ENCODE data around the gene NKIRAS1.
"Not testable (repeated sequence)": the region's sequence is repeated elsewhere in the genome, so short reads cannot be mapped to it uniquely, and the experiment has no call there.

Gene NKIRAS1

DNA sequence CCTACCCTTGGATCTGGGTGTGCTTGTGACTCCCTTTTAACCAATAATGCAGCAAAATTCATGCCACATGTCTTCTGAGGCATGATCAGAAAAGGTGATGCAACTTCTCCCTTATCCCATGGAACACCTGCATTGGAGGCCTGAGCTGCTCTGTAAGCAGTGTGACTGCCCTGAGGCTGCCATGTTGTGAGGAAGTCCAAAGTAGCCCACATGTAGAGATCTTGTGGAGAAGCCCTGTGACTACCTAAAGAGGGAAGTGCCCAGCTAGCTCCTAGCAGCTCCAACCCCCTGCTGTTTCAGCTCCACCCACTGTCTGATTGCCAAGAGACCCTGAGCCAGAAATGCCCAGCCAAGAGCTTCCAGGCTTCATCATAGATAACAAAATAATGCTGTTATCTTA is 21.9 kb upstream of the NKIRAS1 start:
- DNase-seq = no peak

DNA sequence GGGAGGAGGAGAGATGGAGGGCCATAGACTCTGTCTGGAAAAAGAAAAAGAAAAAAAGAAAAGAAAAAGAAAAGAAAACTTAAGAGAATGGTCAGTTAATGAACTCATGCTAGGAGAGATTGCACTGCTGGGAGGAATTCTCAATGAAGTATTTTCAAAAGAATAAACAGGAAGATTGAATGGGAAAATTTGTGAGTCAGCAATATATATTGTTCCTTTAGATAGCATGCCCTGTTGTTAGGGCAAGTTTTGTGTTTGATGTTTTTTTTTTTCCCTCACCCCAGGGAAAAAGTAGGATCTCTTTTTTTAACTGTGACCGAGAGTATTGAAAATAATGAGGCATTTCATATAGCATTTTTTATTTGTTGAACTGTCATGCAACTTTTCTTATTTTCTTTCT is 20.5 kb upstream of the NKIRAS1 start:
- no peak for DNase-seq

GRCh38 chr3:23934253-23934652 is 17.5 kb upstream of the NKIRAS1 start:
- DNase-seq = no peak

DNA sequence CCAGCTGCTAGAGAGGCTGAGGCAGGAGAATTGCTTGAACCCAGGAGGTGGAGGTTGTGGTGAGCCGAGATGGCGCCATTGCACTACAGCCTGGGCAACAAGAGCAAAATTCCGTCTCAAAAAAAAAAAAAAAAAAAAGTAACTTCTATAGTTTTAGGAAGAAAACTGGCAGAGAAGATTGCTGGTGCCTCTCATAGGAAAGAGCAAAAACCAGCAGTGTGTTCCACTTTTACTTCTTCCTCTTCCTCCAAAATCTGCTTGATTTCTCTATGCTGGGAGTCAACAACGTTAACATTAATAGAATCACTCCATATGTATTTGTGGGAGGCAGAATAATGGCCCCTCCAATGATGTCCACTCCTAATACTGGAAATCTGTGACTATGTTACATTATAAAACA is 15.8 kb upstream of the NKIRAS1 start:
- DNase-seq = no peak

GRCh38 chr3:23931597-23931996 is 14.8 kb upstream of the NKIRAS1 start:
- no peak for DNase-seq

- no peak for DNase-seq
Observed at GRCh38 chr3:23928524-23928923, 11.7 kb upstream of the NKIRAS1 start.

GRCh38 chr3:23926736-23927135 is 9.9 kb upstream of the NKIRAS1 start:
- DNase-seq = no peak

- DNase-seq = no peak
Observed at GRCh38 chr3:23926246-23926645, 9.5 kb upstream of the NKIRAS1 start.

DNA sequence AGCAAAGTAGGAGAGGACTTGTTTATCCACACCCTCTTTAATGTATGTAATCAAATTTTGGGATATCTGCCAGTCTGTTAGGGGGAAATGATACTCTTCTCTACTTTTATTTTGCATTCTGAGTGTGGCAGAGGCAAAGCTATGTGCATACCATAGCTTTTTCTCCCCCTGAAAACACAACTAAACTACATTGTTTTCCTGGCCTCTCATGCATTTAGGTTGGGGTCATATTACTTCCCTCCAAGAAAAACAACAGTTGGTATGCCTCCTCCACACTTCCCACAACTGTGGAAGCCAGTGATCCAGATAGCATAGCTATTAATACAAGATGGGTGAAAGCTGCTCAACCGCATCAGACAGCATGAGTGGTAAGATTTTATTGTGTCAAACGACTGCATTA is 7.0 kb upstream of the NKIRAS1 start:
- no peak for DNase-seq

DNA sequence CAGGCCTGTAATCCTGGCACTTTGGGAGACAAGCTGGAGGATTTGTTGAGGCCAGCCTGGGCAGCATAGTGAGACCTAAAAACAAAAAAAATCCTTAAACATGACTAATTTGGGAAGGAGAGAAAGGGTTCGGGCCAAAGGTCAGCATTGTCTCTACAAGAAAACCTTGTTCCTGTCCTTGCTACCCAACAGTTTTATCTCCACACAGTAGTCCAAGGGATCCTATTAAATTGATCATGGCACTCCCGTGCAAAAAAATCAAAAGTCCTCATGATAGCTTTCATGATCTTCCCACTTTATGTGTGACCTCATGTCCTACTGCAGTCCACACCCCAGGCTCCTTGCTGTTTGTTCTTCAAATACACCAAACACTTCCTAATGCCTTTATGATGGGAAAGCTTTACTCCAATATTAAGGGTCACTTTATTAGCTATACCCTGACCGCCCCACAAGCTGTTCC is 4.3 kb upstream of the NKIRAS1 start:
- no peak for DNase-seq

DNA sequence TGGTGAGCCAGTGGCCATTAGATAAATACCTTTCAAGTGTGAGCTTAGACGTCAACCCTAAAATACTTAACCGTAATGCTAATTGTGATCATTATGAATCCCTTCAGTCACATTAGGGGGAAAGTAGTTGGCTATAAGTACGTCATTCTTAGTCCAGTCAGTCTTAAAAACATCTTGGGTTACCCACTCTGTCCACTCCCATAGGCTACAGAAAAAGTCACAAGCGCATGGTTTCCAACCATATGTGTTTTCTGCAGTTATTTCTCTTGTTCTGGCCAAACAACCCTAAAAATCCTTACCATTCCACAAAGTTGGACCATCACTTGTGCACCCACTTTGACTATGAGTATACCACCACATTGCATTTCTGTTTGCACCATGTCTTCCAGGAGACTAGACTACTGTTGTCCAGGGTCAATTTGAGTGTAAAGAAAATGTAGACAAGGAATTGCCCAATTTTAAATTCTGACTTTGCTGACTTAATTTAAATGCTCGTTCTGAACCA is 3.4 kb upstream of the NKIRAS1 start:
- DNase-seq = no peak

- DNase-seq = no peak
Observed at GRCh38 chr3:23919628-23920027, 2.8 kb upstream of the NKIRAS1 start.

DNA sequence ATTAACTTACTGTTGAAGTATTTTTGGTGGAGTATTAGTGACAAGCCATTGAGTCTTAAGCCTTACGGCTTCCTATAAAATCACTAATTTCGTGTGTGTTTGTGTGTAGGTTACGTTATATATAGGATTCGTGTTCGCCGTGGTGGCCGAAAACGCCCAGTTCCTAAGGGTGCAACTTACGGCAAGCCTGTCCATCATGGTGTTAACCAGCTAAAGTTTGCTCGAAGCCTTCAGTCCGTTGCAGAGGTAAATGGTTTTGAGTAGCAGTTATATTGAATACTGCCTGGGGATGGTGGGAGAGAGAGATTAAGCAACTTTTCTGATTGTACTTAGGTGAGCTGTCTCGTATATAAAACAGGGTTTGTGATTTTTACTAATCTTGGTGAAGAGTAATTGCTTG is 1.5 kb upstream of the NKIRAS1 start:
- DNase-seq = not testable (repeated sequence)

DNA sequence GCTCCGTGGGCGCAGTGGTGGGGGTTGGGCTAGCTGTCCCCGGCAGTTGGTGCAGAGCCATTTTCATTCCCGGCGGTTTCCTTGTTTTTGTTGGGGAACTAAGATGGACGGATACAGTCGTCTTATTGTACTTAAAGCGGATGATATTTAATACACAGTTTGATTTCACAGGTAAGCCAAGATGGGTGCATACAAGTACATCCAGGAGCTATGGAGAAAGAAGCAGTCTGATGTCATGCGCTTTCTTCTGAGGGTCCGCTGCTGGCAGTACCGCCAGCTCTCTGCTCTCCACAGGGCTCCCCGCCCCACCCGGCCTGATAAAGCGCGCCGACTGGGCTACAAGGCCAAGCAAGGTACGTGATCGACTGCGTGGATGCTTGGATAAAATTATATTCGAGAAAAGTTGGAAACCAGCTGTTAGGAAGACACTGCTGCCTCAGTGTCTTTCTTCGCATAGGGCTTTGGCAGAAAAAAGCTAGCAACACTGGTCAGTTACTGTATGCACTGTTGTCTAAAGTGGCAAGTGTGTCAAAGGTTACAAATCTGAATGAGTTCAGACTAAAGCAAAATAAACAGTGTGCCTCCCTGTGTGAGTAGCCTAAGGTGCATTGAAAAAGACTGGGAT is 1.0 kb upstream of the NKIRAS1 start:
- not testable (repeated sequence) for DNase-seq

- DNase-seq = no peak
Observed at GRCh38 chr3:23916152-23916885, 471 bp downstream of the NKIRAS1 start.

- DNase-seq = no peak
Observed at GRCh38 chr3:23915537-23916108, 1.2 kb downstream of the NKIRAS1 start.

- DNase-seq = no peak
Observed at GRCh38 chr3:23913873-23914743, 2.7 kb downstream of the NKIRAS1 start.

GRCh38 chr3:23913182-23913581 is 3.6 kb downstream of the NKIRAS1 start:
- no peak for DNase-seq

DNA sequence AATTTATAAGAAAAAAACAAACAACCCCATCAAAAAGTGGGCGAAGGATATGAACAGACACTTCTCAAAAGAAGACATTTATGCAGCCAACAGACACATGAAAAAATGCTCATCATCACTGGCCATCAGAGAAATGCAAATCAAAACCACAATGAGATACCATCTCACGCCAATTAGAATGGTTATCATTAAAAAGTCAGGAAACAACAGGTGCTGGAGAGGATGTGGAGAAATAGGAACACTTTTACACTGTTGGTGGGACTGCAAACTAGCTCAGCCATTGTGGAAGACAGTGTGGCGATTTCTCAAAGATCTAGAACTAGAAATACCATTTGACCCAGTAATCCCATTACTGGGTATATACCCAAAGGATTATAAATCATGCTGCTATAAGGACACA is 4.5 kb downstream of the NKIRAS1 start:
- not testable (repeated sequence) for DNase-seq

- DNase-seq = no peak
Observed at GRCh38 chr3:23911397-23911796, 5.4 kb downstream of the NKIRAS1 start.

DNA sequence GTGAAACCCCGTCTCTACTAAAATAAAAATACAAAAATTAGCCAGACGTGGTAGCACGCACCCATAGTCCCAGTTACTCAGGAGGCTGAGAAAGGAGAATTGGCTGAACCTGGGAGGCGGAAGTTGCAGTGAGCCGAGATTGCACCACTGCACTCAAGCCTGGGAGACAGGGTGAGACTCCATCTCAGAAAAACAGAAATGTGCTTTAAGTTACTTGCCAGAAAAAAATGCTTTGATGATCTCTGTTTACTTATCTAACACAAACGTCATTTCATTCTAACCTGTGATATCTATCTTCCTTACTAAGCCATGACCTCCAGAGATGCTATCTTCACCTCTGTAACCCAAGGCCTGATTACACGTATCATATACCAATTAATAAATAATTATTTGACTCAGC is 7.4 kb downstream of the NKIRAS1 start:
- DNase-seq = no peak

- DNase-seq = no peak
Observed at GRCh38 chr3:23904545-23904944, 12.2 kb downstream of the NKIRAS1 start.

DNA sequence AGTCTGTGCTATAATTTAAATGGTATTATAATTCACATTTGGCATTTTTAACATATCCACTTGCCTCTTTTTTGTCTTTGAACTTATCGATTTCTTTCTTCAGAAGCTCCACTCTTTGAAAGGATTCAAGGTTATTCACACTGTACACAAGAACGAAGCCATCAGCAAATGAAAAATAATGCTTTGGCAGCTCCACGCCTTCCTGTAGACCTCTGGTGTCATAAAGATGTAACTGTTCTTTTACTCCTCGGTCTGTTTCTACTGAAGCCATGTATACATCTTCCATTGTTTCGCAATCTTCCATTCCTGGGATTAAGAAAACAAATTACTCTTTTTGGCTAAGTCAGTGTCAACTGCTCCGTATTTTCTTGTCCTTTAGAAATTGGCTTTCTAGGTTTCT is 16.0 kb downstream of the NKIRAS1 start:
- DNase-seq = no peak
